ENCODE measurements around the gene TFF1.

Gene TFF1

DNA sequence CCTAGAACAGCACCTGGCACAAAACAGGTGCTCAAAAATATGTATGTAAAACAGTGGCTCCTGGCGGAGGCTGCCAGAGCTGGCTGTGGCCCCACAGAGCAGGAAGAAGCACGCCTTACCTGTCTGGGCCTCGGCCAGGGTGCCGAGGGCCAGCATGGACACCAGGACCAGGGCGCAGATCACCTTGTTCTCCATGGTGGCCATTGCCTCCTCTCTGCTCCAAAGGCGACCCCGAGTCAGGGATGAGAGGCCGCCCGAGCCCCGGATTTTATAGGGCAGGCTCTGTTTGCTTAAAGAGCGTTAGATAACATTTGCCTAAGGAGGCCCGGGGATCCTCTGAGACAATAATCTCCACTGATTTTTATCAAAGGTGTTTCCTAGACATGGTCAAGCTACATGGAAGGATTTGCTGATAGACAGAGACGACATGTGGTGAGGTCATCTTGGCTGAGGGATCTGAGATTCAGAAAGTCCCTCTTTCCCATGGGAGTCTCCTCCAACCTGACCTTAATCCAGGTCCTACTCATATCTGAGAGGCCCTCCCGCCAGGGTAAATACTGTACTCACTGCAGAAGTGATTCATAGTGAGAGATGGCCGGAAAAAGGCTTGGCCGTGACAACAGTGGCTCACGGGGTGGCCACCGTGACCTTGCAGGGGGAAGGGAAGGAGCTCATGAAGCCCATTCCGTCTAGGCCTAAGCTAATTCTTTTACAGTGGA, at the start of gene TFF1:
TFF1 (minus strand) TSS at position 244 of the 719 bp plus-strand sequence; CDS start at position 204, 40 bp downstream.
- Histone ChIP-seq H4K20me1 (ENCODE audit: insufficient read depth, low read length) (no peaks in the 10 kb centered on the region), H3F3A (ENCODE audit: insufficient read depth, low read length) (no peaks in the 10 kb centered on the region), H3K9me3 (replicated peaks; ENCODE audit: insufficient read depth, low read length) (no peaks in the 10 kb centered on the region), H3K27ac (ENCODE audit: low read length) (no peak within 1 kb of the TSS), H3K79me2 (ENCODE audit: low read length) (no peaks in the 10 kb centered on the region), H3K27me3 (replicated peaks; ENCODE audit: insufficient read depth, low read length) (peaks cover 100% of the 10 kb centered on the region), H2AFZ (ENCODE audit: low read length) (no peak within 1 kb of the TSS), H3K9ac (ENCODE audit: low read length) (no peak within 1 kb of the TSS), H3K9me2 (replicated peaks; ENCODE audit: insufficient read depth, low read length) (no peaks in the 10 kb centered on the region), H3K36me3 (replicated peaks; ENCODE audit: insufficient read depth, low read length) (no peaks in the 10 kb centered on the region), H3K4me2 (ENCODE audit: low read depth, low read length) (no peak within 1 kb of the TSS), H3K4me1 (ENCODE audit: low read length) (no peaks in the 10 kb centered on the region), H3K4me3 (ENCODE audit: low read length) (no peak within 1 kb of the TSS)
- DNase-seq: no peak
- TF ChIP-seq CTCF (IDR thresholded peaks at IDR 0.05; ENCODE audit: low read length): no peak
- no peak for TF ChIP-seq EZH2 (optimal IDR thresholded peaks at IDR 0.05; ENCODE audit: low read depth, low read length)
- no peak for TF ChIP-seq EZH2phosphoT487 (IDR thresholded peaks at IDR 0.05; ENCODE audit: low read length)

GRCh38 chr21:42414928-42415769, 48.8 kb upstream of the TFF1 start:
- Histone ChIP-seq H3K4me2 (ENCODE audit: low read depth, low read length) (no peak overlapping the region), H3K27me3 (replicated peaks; ENCODE audit: insufficient read depth, low read length) (peaks cover 94% of the 10 kb centered on the region), H2AFZ (ENCODE audit: low read length) (no peak overlapping the region), H3K4me1 (ENCODE audit: low read length) (peaks cover 4% of the 10 kb centered on the region; the same call in 1 of the 2 replicates), H3K79me2 (ENCODE audit: low read length) (no peaks in the 10 kb centered on the region), H3K9me3 (replicated peaks; ENCODE audit: insufficient read depth, low read length) (no peaks in the 10 kb centered on the region), H3K36me3 (replicated peaks; ENCODE audit: insufficient read depth, low read length) (no peaks in the 10 kb centered on the region), H3K27ac (ENCODE audit: low read length) (no peak overlapping the region), H3K9me2 (replicated peaks; ENCODE audit: insufficient read depth, low read length) (no peaks in the 10 kb centered on the region), H3K9ac (ENCODE audit: low read length) (no peak overlapping the region), H3K4me3 (ENCODE audit: low read length) (no peak overlapping the region), H4K20me1 (ENCODE audit: insufficient read depth, low read length) (no peaks in the 10 kb centered on the region), H3F3A (ENCODE audit: insufficient read depth, low read length) (no peaks in the 10 kb centered on the region)
- TF ChIP-seq CTCF (IDR thresholded peaks at IDR 0.05; ENCODE audit: low read length): no peak
- no peak for TF ChIP-seq EZH2phosphoT487 (IDR thresholded peaks at IDR 0.05; ENCODE audit: low read length)
- no peak for TF ChIP-seq EZH2 (optimal IDR thresholded peaks at IDR 0.05; ENCODE audit: low read depth, low read length)
- DNase-seq: no peak

DNA sequence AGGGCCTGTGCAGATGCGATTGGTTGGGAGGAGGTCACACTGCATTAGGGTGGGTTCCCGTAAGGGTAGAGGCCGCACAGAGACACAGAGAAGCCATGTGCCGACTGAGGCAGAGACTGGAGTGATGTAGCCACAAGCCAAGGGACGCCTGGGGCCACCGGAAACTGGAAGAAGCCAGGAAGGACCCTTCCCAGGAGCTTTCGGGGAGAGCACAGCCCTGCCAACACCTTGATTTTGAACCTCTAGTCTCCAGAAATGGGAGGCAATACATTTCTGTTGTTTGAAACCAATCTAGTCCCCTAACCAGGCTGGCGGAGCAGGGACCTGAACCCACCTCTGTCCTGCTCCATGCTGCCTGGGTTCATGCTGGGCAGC, 48.2 kb upstream of the TFF1 start:
- Histone ChIP-seq H3K9me3 (replicated peaks; ENCODE audit: insufficient read depth, low read length) (no peaks in the 10 kb centered on the region), H3K4me3 (ENCODE audit: low read length) (no peak overlapping the region), H3K4me2 (ENCODE audit: low read depth, low read length) (no peak overlapping the region), H3K79me2 (ENCODE audit: low read length) (no peaks in the 10 kb centered on the region), H3K36me3 (replicated peaks; ENCODE audit: insufficient read depth, low read length) (no peaks in the 10 kb centered on the region), H3F3A (ENCODE audit: insufficient read depth, low read length) (no peaks in the 10 kb centered on the region), H3K4me1 (ENCODE audit: low read length) (peaks cover 4% of the 10 kb centered on the region; the same call in 1 of the 2 replicates), H2AFZ (ENCODE audit: low read length) (no peak overlapping the region), H3K9me2 (replicated peaks; ENCODE audit: insufficient read depth, low read length) (no peaks in the 10 kb centered on the region), H4K20me1 (ENCODE audit: insufficient read depth, low read length) (no peaks in the 10 kb centered on the region), H3K27me3 (replicated peaks; ENCODE audit: insufficient read depth, low read length) (peaks cover 94% of the 10 kb centered on the region), H3K9ac (ENCODE audit: low read length) (no peak overlapping the region), H3K27ac (ENCODE audit: low read length) (no peak overlapping the region)
- TF ChIP-seq EZH2 (optimal IDR thresholded peaks at IDR 0.05; ENCODE audit: low read depth, low read length): no peak
- TF ChIP-seq CTCF (IDR thresholded peaks at IDR 0.05; ENCODE audit: low read length): no peak
- no peak for TF ChIP-seq EZH2phosphoT487 (IDR thresholded peaks at IDR 0.05; ENCODE audit: low read length)
- no peak for DNase-seq
